AG09309 (cell line): Measurements from ENCODE around the gene PSME3IP1.
"Not testable (repeated sequence)": the region's sequence is repeated elsewhere in the genome, so short reads cannot be mapped to it uniquely, and the experiment has no call there.

Experiments
- DNase-seq: peaks from one replicate; pipeline ENCODE4 v3.0.0-alpha.2; 2010; ENCODE audit warnings: low read depth
- H3K4me3 ChIP-seq: 2 replicates; pipeline ENCODE4 v1.5.1; 2011; ENCODE audit warnings: mild to moderate bottlenecking, low read depth, low read length, moderate library complexity; ENCODE audit not compliant: control insufficient read depth
- CTCF ChIP-seq: IDR thresholded peaks from 2 replicates; pipeline ENCODE4 v1.5.1; 2011; ENCODE audit warnings: mild to moderate bottlenecking, low read depth, low read length, inconsistent platforms; ENCODE audit not compliant: insufficient read depth, control insufficient read depth; ENCODE audit errors: missing control alignments

The PSME3IP1 gene

GRCh38 chr16:57110937-57111336 lies 74.9 kb downstream of the PSME3IP1 start:
- DNase-seq: no peak
- no peak for TF ChIP-seq CTCF
- H3K4me3 ChIP-seq: no peak overlapping the region

GRCh38 chr16:57109259-57110105 lies 76.4 kb downstream of the PSME3IP1 start:
- DNase-seq, H3K4me3 ChIP-seq: not testable (repeated sequence)

GRCh38 chr16:57108432-57108831 lies 77.4 kb downstream of the PSME3IP1 start:
- DNase-seq: no peak
- H3K4me3 ChIP-seq: no peak overlapping the region
- no peak for TF ChIP-seq CTCF

GRCh38 chr16:57107321-57107922 lies 78.4 kb downstream of the PSME3IP1 start:
- no peak overlapping the region for H3K4me3 ChIP-seq
- DNase-seq: no peak
- TF ChIP-seq CTCF: no peak

GRCh38 chr16:57106767-57107166 lies 79.1 kb downstream of the PSME3IP1 start:
- DNase-seq: no peak
- no peak for TF ChIP-seq CTCF
- no peak overlapping the region for H3K4me3 ChIP-seq

- no peak for DNase-seq
- no peak overlapping the region for H3K4me3 ChIP-seq
- TF ChIP-seq CTCF: no peak
These were observed 80.7 kb downstream of the PSME3IP1 start for GRCh38 chr16:57105184-57105583.

- DNase-seq: no peak
- no peak overlapping the region for H3K4me3 ChIP-seq
- TF ChIP-seq CTCF: no peak
These were observed 81.1 kb downstream of the PSME3IP1 start for GRCh38 chr16:57104706-57105105.
